HCT116 (cell line): ENCODE data around the gene LRP1B.

Experiments
- POLR2A ChIP-seq: IDR thresholded peaks from 2 replicates; pipeline ENCODE4 v1.7.0; 2011; ENCODE audit warnings: borderline replicate concordance; ENCODE audit not compliant: insufficient read depth, insufficient read length; ENCODE audit errors: extremely low read depth
- ZNF274 ChIP-seq: fragments of 200-500 bp; sonication (Bioruptor generic); IDR thresholded peaks from 2 replicates; pipeline ENCODE4 v1.6.1; 2014; ENCODE audit warnings: mild to moderate bottlenecking, low read depth, low read length, inconsistent platforms
- TF ChIP-seq, protein P1 (sequence below), 3 experiments: fragments of 200-600 bp in 1 of 3; sonication (generic) in 1 of 3; IDR thresholded peaks in 2 of 3; conservative IDR thresholded peaks in 1 of 3; 2 replicates each; pipeline ENCODE4 v1.5.1; 2012 to 2017; ENCODE audit warnings: low read depth in 2 of 3, low read length in 2 of 3, antibody characterized with exemption in 1 of 3, borderline replicate concordance in 1 of 3, control low read depth in 1 of 3, mild to moderate bottlenecking in 1 of 3, mixed read lengths in 1 of 3, mixed run types in 1 of 3, moderate library complexity in 1 of 3; ENCODE audit not compliant: insufficient read depth in 1 of 3
- TF ChIP-seq, protein P2 (sequence below): IDR thresholded peaks from 2 replicates; pipeline ENCODE4 v1.6.1; 2012; ENCODE audit warnings: low read depth
- TF ChIP-seq, protein P3 (sequence below): IDR thresholded peaks from 2 replicates; pipeline ENCODE4 v1.6.1; 2012

DNA sequence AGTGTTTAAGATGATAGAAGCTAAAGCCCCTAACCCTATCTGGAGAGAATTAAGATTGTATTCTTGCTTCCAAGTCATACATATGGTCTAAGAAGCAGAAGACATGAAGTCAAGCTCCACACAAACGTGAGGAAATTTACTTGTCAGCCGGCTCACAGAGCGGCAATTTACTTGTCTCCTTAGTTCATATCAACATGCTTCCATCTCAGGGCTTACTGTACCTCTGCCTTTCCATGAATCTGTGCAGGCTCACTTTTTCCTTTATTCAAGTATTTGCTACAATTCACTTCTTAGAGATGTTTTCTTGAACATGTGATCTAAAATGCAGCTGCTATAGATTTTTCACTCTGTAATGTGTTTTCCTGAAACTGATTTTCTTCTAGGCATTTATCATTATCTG, 1386.4 kb downstream of the LRP1B start:
- TF ChIP-seq POLR2A (no peak), ZNF274 (no peak)
- TF ChIP-seq, protein P1, sequence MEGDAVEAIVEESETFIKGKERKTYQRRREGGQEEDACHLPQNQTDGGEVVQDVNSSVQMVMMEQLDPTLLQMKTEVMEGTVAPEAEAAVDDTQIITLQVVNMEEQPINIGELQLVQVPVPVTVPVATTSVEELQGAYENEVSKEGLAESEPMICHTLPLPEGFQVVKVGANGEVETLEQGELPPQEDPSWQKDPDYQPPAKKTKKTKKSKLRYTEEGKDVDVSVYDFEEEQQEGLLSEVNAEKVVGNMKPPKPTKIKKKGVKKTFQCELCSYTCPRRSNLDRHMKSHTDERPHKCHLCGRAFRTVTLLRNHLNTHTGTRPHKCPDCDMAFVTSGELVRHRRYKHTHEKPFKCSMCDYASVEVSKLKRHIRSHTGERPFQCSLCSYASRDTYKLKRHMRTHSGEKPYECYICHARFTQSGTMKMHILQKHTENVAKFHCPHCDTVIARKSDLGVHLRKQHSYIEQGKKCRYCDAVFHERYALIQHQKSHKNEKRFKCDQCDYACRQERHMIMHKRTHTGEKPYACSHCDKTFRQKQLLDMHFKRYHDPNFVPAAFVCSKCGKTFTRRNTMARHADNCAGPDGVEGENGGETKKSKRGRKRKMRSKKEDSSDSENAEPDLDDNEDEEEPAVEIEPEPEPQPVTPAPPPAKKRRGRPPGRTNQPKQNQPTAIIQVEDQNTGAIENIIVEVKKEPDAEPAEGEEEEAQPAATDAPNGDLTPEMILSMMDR (IDR thresholded peaks at IDR 0.05 in 2 of 3, conservative IDR thresholded peaks at IDR 0.05 in 1 of 3; ENCODE audit: borderline replicate concordance in 1 of 3, insufficient read depth in 1 of 3, low read depth in 2 of 3, low read length in 2 of 3): no peak
- TF ChIP-seq, protein P2, sequence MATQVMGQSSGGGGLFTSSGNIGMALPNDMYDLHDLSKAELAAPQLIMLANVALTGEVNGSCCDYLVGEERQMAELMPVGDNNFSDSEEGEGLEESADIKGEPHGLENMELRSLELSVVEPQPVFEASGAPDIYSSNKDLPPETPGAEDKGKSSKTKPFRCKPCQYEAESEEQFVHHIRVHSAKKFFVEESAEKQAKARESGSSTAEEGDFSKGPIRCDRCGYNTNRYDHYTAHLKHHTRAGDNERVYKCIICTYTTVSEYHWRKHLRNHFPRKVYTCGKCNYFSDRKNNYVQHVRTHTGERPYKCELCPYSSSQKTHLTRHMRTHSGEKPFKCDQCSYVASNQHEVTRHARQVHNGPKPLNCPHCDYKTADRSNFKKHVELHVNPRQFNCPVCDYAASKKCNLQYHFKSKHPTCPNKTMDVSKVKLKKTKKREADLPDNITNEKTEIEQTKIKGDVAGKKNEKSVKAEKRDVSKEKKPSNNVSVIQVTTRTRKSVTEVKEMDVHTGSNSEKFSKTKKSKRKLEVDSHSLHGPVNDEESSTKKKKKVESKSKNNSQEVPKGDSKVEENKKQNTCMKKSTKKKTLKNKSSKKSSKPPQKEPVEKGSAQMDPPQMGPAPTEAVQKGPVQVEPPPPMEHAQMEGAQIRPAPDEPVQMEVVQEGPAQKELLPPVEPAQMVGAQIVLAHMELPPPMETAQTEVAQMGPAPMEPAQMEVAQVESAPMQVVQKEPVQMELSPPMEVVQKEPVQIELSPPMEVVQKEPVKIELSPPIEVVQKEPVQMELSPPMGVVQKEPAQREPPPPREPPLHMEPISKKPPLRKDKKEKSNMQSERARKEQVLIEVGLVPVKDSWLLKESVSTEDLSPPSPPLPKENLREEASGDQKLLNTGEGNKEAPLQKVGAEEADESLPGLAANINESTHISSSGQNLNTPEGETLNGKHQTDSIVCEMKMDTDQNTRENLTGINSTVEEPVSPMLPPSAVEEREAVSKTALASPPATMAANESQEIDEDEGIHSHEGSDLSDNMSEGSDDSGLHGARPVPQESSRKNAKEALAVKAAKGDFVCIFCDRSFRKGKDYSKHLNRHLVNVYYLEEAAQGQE: no peak
- TF ChIP-seq, protein P3, sequence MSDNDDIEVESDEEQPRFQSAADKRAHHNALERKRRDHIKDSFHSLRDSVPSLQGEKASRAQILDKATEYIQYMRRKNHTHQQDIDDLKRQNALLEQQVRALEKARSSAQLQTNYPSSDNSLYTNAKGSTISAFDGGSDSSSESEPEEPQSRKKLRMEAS: no peak
